Suprapubic skin (tissue), 4 donors: Measurements from ENCODE around the gene MTA3.

ENCODE experiments used
- EP300 ChIP-seq: sonication (generic); formaldehyde crosslinking; IDR thresholded peaks from one replicate; pipeline ENCODE4 v1.6.1; 2017; ENCODE audit warnings: antibody characterized with exemption
- POLR2A ChIP-seq, 2 donors: fragments of 450-650 bp; IDR thresholded peaks; one replicate each; pipeline ENCODE4 v1.6.1; 2017; ENCODE audit warnings: antibody characterized with exemption in 2 of 2, mild to moderate bottlenecking in 2 of 2, moderate library complexity in 2 of 2
- POLR2AphosphoS5 ChIP-seq, 3 donors: sonication (generic); formaldehyde crosslinking; IDR thresholded peaks; one replicate each; pipeline ENCODE4 v1.6.1; 2017; ENCODE audit warnings: antibody characterized with exemption in 3 of 3
- TF ChIP-seq, protein P1 (sequence below), 2 donors: fragments of 200-600 bp in 1 of 2; fragments of 450-650 bp in 1 of 2; sonication (generic) in 1 of 2; IDR thresholded peaks; one replicate each; pipeline ENCODE4 v1.5.1; 2016 to 2019; ENCODE audit warnings: antibody characterized with exemption in 2 of 2, mild to moderate bottlenecking in 1 of 2, moderate library complexity in 1 of 2

DNA sequence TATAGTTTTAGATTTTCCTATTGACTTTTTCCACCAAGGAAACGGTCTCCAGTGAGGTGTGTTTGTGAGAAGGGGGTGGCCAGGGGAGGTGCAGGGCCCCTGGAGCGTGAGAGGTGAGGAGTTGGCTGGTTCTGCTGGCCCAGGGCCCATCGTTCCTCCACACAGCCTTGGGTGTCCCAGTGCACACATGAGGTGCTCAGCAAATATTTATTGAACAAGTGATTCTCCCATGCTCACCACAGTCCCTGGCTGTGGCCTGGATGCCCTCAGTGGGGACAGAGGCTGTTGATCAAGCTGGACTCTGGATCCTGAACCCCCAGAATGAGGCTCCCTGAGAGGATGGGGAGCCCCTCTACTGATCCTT, 219.0 kb downstream of the MTA3 start:
- TF ChIP-seq, protein P1, sequence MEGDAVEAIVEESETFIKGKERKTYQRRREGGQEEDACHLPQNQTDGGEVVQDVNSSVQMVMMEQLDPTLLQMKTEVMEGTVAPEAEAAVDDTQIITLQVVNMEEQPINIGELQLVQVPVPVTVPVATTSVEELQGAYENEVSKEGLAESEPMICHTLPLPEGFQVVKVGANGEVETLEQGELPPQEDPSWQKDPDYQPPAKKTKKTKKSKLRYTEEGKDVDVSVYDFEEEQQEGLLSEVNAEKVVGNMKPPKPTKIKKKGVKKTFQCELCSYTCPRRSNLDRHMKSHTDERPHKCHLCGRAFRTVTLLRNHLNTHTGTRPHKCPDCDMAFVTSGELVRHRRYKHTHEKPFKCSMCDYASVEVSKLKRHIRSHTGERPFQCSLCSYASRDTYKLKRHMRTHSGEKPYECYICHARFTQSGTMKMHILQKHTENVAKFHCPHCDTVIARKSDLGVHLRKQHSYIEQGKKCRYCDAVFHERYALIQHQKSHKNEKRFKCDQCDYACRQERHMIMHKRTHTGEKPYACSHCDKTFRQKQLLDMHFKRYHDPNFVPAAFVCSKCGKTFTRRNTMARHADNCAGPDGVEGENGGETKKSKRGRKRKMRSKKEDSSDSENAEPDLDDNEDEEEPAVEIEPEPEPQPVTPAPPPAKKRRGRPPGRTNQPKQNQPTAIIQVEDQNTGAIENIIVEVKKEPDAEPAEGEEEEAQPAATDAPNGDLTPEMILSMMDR (IDR thresholded peaks at IDR 0.05): no peak
- TF ChIP-seq POLR2A (IDR thresholded peaks at IDR 0.05) (no peak), POLR2AphosphoS5 (IDR thresholded peaks at IDR 0.05) (no peak), EP300 (no peak)
